IPS-NIHi11 (cell line): ENCODE measurements around the gene ACACA.

ENCODE experiments used
- DNase-seq: peaks from one replicate; pipeline ENCODE4 v3.0.0; 2012; ENCODE audit warnings: mixed read lengths, low spot score

ACACA gene

DNA sequence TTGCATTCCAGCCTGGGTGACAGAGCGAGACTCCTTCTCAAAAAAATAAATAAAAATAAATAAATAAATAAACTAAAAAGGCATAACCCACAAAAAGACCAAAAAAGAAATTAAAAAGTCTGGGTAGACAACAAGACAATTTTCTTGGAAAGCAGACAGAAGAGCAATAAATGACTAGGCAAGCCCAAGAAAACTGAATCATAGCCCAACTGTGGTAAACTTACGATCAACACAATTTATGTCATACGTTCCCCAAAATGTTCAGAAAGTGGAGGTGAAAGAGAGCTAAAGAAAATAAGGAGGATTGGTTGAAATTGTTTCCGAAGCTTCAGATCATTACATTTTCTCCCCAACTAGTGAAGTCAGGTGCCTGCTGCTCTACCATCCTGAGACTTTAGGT, 62.1 kb downstream of the ACACA start:
- DNase-seq, result no peak

DNA sequence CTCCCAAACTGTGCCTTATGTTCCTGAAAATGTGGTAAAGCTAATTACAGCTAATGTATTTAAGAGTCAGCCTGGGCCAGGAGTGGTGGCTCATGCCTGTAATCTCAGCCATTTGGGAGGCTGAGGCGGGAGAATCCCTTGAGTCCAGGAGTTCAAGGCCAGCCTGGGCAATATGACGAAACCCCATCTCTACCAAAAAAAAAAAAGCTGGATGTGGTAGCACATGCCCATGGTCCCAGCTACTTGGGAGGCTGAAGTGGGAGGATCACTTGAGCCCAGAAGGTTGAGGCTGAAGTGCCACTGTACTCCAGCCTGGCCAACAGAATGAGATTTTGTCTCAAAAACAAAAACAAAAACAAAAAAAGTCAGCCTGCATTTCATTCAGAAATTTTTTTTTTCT, 64.0 kb downstream of the ACACA start:
- DNase-seq, result no peak

DNA sequence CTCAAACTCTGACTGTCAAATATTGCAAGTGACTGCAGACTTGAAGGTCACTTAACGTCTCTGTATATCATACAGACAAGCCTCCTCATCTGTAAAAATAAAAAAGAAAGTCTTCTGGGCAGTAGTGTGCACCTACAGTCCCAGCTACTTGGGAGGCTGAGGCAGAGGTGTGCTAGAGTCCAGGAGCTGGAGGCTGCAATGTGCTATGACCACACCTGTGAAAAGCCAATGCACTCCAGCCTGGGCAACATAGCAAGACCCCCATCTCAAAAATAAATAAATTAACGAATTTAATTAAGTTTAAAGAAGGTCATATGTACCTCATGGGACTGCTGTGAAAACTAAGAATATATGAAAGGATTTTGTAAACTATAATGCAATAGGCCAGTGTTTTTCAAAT, 65.8 kb downstream of the ACACA start:
- DNase-seq, result no peak

DNA sequence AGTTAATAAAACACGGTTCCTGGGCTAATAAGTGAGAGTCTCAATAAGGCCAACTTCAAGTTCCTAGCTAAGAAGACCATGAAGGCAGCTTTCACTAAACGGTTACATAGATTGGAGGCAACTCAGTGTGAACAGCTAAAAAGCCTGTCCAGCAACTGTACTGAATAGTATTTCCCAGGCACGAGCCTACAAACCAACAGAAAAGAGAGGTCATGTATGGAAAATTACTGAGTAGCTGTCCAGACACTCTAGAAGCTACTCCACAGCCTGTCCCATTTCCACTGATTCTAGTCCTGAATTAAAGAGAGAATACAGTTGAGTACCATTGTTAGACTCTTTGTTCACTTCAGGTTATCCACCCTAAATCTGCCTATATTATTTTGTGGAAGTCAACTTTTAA, 67.3 kb downstream of the ACACA start:
- DNase-seq, result no peak

DNA sequence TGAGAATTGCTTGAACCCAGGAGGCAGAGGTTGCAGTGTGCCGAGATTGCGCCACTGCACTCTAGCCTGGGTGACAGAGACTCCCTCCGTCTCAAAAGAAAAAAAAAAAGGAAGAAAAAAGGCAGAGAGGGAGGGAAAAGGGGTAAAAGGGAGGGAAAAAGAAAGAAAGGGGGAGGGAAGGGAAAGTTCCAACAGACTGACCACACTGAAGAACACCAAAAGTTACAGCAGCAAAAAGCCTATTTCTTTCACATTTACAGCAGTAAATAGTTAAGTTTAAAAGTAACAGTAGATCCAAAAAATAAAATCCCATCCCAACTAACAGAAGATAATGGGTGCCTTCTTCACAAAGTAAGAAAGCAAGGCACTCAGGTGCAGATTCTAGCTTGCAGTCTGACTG, 67.8 kb downstream of the ACACA start:
- DNase-seq, result no peak

DNA sequence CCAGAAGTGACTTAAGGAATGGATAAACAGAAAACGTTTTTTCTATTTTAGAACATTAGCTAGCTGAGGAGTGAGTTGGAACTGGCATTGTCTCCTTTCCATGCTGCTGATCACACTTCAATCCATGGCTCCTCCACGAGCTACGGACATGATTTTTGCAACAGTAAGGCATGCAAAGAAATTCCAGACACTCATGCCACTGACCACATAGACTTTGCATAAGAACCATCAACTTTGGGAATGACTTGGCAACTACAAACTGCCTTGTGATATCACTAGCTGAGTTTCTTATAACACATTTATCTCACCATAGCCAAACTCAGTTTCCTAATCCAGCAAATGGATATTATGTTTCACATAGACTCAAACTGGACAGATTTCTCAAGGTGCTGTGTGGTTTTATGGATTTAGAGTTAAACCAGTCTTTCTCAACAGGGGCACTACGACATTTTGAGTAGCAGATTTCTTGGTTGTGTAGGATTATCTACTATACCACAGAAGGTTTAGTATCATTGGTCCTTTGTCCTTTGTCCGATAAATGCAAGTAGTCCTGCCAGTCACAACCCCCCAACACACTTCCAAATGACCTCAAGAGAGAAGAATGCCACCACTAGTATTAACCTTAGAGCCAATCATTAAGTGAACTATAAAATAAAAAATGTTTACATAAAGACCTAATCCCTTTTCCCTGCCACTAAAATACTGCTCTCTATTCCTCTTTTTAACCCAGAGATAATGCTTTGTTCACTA, 79.1 kb downstream of the ACACA start:
- no peak for DNase-seq

DNA sequence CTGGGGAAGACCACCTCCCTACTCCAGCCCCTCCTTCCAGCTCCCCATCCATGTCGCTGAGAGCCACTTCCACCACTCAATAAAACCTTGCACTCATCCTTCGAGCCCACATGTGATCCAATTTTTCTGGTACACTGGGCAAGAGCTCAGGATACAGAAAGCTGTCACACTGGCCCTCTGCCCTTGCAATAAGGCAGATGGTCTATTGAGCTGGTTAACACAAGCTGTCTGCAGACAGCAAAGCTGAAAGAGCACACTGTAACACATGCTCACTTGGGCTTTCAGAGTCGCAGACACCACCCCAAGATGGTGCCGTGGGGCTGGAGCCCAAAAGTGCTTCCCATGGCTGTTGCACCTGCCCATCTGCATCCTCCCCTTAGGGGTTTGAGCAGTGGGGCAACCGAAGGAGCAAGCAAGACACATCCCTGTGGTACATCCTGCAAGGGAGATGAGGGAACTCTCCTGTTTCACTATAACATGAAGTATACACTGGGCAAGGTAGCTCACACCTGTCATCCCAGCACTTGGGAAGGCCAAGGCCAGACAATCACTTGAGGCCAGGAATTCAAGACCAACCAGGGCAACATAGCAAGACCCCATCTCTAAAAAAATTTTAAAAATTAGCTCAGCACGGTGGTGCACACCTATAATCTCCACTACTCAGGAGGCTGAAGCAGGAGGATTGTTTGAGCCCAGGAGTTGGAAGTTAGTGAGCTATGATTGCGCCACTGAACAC, 83.6 kb downstream of the ACACA start:
- DNase-seq, result no peak

DNA sequence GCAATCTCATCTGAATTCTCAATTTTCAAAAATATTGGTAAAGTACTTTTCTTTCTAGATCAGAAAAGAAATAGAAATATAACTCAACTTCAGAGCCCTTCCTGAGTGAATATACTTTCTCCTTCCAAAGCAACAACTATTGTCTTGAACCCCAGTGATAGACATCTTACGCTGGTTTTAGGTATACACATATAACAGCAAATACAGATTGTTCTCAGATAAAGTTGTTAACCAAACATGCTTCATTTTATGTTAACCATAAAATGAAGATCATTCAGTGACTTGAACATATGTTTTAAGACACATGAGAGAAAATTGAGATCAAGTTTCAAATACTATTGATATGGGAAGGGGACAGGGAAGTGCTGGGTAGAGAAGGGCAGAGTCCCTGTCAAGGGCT, 84.5 kb downstream of the ACACA start:
- DNase-seq, result no peak

DNA sequence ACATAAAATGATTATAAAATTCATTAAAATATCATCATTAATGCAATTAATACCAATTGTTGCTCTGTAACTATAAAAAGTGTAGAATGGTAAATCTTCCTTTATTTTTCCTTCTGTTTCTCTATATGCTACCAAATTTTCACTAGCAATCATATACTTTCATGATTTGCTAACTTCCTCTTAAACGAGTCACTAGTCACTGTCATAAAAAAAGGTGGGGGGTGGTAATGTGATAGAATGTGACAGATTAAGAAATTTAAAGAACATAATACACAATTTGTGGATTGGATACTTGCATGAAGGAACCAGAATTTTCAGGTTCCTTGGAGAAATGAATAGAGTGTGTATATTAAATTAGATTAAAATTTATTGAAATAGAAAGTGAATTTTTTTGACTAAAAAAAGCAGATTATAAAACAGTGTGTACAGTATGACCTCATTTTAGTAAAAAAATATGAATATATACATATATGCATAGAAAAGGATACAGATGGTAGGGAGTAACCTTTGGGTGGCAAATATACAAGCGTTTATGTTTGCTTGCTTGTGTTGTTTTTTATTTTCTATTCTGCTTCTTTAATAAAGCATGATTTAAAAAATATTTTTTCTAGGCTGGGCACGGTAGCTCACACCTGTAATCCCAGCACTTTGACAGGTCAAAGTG, 87.6 kb downstream of the ACACA start:
- DNase-seq, result no peak

DNA sequence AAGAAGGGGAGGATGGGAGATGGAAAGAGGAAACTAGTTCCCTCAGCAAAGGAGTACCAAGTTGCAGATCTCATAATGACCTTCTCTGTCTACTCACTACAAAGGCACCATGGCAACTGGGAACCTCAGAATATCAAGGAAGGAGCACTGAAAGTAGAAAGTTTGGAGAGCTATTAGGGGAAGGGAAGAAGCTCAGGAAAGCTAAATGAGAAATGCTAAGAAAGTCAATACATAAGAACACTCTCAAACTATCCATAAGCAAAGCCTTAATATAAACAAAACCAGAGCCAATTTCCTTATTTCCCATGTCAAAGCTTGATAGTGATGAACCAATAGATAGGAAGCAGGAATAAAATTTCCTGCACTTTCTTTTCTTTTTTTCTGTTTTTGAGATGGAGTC, 88.8 kb downstream of the ACACA start:
- DNase-seq, result no peak

DNA sequence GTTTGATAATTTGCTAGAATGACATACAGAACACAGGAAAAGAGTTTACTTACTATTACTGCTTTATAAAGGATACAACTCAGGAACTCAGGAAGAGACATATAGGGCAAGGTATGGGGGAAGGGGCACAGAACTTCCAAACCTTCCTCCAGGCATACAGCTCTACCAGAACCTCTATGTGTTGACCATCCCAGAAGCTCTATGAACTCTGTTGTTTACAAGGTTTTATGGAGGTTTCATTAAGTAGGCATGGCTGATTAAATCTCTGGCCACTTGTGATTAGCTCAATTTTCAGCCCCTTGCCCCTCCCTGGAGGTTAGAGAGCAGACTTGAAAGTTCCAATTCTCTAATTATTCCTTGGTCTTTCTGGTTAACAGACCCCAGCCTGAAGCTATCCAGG, 91.0 kb downstream of the ACACA start:
- no peak for DNase-seq

DNA sequence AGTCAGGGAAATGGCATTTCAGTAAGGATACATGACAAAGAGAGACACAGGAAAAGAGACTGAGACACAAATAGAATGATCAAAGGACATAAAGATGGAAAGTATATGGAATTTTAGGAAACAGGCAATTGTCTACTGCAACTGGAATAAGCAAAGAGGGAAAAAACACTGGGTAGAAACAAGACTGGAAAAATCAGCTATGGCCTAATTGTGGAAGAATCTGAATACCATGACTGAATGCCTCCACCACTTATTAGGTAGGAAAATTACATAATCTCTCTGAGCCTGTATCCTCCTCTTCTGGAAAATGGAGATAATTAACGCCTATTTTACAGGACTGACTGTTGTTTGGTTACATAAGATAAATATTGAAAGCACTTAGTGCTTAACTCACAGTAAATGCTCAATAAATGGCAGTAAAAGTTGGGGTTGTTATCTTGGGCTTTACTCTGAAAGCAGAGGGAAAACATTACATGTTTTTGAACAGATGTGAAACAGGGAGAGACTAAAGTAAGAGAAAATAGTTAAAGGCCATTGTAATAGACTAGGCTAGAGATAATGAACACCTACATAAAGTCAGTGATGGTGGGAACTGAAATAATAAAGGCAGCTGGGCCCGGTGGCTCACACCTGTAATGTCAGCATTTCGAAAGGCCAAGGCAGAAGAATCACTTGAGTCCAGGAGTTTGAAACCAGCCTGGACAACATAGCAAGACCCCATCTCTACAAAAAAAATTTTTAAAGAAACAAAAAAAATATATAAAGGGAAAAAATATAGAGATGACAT, 94.3 kb downstream of the ACACA start:
- no peak for DNase-seq

DNA sequence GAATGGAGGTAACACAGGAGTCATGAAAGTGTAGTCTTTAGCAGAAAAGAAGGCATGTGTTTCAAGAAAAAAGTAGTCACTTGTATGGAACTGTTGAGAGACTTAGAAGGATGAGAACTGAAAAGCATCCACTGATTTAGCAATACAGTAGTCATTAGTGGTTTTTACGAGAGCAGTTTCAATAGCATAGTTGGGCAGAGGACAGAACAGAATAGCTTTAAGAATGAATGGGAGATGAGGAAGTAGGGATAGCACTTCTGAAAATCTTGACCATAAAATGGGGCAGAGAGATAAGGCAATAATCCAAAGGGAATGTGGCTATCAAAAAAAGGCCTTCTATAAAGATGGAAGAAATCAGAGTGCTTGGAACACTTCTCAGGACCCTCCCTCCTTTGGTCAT, 95.7 kb downstream of the ACACA start:
- no peak for DNase-seq

DNA sequence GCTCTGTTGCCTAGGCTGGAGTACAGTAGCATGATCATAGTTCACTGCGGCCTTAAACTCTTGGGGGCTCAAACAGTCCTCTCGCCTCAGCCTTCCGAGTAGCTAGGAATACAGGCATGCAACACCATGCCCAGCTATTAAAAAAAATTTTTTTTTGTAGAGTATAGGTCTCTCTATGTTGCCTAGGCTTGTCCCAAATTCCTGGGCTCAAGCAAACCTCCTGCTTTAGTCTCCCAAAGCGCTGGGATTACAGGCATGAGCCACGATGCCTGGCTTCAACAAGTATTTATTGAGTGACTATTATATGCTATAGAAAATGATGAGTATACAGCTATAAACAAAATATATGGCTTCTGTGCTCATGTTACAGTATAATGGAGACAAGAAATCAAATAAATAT, 97.6 kb downstream of the ACACA start:
- no peak for DNase-seq

DNA sequence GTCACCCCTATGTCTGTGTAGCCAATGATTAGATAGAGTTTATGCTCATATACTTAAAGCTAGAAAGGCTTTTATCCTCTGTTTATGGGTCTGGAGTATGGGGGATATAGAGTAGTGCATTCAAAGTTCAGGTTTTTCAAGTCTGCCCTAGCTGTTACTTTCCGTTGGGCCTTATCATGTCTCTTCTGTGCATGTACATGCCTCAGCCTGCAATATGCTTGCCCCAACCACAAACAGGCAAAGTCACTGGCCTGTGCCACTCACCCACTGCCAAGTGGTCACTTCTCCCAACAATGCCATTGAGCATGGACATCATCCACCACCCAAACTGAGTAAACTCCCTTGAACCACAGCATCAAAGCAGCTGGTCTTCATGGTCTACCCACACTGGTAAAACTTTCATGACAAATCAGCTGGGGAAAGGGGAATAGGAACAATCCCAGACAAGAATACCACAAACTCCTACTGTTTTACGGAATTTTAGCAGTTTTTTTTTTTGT, 101.2 kb downstream of the ACACA start:
- DNase-seq, result no peak

DNA sequence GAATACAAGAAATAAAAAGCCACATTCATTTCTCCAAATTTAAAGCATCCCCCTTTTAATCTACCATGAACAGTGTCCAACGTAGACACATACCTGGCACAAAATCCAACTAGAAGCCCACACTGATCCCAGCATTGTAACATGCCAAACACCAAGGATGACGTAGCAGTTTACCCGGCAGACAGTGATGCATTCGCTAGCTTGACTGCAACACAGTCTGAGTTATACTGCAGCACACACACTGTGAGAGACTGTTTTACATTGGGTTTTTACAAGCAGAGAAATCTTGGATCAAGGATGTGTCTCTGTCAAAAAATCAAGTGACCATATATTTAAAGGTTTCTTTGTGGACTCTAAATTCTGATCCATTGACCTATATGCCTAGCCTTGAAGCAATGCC, 105.3 kb downstream of the ACACA start:
- DNase-seq, result no peak

DNA sequence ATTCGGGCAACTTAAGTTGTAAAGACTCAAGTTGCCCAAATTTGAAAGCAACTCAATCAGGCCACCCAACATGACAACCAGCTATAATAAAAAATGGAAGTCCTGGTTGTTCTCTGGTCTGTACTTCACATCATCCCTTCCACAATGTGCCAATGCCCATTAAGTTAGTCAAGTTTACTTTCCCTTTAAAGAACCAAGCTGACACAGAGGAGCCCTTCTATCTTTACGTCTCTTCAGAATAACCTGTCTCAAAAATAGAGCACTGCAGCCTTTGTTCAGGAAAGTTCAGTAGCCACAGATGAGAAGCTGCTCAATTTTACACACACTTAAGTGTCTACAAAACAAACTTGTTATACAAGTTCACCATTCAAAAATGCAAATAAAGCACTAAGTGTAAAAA, 106.0 kb downstream of the ACACA start:
- no peak for DNase-seq

DNA sequence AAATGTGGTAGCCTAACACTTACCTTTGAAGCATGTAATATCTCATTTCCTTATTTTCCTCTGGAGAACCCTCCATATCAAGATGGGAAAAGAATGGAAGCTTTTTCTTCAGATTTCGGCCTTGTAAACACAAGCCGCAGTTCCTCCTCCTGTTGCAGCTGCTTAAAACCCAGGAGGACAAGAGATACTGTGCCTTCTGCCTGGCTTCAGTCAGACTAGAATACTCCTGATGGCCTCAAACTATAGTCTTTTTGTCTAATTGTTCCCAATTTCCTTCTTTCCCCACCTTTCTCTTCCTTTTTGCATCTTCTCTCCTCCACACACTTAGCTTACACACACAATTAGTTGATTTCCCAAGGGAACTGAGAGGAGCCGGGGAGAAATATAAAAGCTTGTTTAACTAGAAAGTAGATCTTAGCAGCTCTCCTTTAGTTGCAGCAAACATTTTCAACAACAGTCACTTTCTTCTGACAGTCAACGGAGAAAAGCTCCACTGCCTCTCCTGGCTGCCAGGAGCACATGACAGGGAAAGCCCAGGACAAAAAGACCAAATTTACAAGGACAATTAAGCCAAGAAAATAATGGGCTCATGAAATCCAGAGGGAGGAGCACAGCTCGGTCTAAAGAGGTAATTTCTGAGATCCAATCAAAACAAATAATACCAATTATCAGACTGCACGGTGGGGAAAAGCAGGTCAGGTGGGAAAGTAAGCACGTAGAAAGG, 107.2 kb downstream of the ACACA start:
- DNase-seq, result no peak

DNA sequence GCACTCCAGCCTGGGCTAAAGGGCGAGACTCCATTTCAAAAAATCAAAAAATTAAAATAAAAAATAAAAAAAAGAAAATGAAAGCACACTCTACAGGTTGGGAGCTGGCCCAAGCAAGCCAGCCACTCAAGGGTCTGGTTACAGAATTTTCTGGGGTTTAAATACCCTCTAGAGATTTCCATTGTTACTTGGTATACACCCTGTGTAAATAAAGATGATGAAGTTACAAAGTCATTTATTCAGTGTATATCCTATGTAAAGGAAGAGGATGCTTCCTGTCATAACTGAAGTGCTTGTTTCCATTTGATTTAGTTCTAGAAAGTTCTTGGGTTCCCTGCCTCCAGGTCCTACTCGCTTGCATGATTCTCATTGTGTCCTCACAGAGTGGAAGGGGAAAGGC, 110.7 kb downstream of the ACACA start:
- no peak for DNase-seq

DNA sequence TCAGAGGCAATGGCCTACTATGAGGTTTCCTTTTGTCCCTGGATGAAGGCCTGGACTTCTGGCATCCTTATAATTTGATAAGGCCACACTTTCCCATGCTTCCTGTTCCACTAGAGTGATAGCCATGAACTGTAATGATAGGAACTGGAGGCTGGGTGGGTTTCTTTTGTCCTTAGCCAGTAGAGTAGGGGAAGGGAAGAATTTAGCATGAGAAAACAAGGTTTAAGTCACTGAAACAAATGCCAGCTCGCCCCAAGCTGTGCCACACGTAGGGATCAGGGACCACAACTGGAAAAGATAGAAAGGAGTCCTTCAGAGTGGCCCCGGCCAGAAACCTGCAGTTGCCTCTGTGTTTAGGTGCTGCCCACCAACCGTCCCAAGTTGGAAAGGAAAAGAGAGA, 111.7 kb downstream of the ACACA start:
- no peak for DNase-seq

DNA sequence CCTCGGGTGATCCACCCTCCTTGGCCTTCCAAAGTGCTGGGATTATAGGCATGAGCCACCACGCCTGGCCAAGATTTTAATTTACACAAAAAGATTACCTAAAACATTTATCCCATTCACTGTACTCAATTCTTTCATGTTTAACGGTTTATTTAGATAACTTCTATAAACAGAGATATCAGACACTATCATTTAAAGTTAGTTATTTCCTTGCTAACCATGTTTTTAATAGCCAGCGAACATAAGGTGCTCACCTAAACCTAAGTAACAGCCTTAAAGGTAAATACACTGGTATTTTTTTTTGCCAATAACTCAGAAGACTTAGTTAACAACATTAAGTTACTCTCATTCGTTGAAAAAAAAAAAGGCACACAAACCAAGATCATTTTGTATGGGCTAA, 112.9 kb downstream of the ACACA start:
- no peak for DNase-seq
